ENCODE measurements around the gene HSDL1.

- TF ChIP-seq POLR2A (IDR thresholded peaks at IDR 0.05) (no peak), CTCF (IDR thresholded peaks at IDR 0.05) (no peak)
These were observed 8.8 kb upstream of the HSDL1 start for GRCh38 chr16:84153660-84154214.
